ENCODE data around the gene LONRF3. TPM values are rescaled to one million over a fixed set of nuclear protein-coding genes. Genes with fewer than 3 reads are reported as not detected.

Gene LONRF3
- polyA plus RNA-seq, 3 donors: 1.2 to 4.9 (median 1.6) TPM

- H3K4me3 ChIP-seq (replicated peaks in 1 of 3; ENCODE audit: low read depth in 2 of 3, low read length in 3 of 3): no peak overlapping the region
- H3K79me2 ChIP-seq (ENCODE audit: insufficient read depth, low read length): no peaks in the 10 kb centered on the region
- H4K20me1 ChIP-seq (ENCODE audit: insufficient read depth, low read length): no peaks in the 10 kb centered on the region
- H3K36me3 Mint-ChIP-seq: no peaks in the 10 kb centered on the region
- no peak overlapping the region for H3K4me2 ChIP-seq (replicated peaks; ENCODE audit: extremely low read depth, low read length, poor library complexity, severe bottlenecking)
- intact Hi-C loops (cut with micrococcal nuclease): no loop called here
- no peak overlapping the region for H2AFZ ChIP-seq (ENCODE audit: insufficient read depth, low read depth, low read length, poor library complexity, severe bottlenecking)
- H3K4me1 Mint-ChIP-seq: peaks cover 3% of the 10 kb centered on the region
- no peaks in the 10 kb centered on the region for H3K9me3 ChIP-seq (replicated peaks in 1 of 2; ENCODE audit: control insufficient read depth in 1 of 2, insufficient read depth in 1 of 2, low read length in 2 of 2)
- H3K27ac ChIP-seq (ENCODE audit: low read depth in 1 of 2, low read length in 2 of 2): no peak overlapping the region
- H3K27me3 ChIP-seq (ENCODE audit: control insufficient read depth in 2 of 2, insufficient read depth in 2 of 2, low read length in 2 of 2): no peaks in the 10 kb centered on the region
- H3K4me1 ChIP-seq (ENCODE audit: control insufficient read depth in 1 of 2, insufficient read depth in 2 of 2, low read length in 2 of 2): no peaks in the 10 kb centered on the region
- peaks cover 0 to 1% (median 0%) of the 10 kb centered on the region in 7 donors for H3K9me3 Mint-ChIP-seq
- peaks cover 0 to 11% (median 0%) of the 10 kb centered on the region in 3 donors for H3K27me3 Mint-ChIP-seq (ENCODE audit: low read depth in 3 of 3)
- H3K4me3 Mint-ChIP-seq: no peak overlapping the region
- TF ChIP-seq, protein P1, sequence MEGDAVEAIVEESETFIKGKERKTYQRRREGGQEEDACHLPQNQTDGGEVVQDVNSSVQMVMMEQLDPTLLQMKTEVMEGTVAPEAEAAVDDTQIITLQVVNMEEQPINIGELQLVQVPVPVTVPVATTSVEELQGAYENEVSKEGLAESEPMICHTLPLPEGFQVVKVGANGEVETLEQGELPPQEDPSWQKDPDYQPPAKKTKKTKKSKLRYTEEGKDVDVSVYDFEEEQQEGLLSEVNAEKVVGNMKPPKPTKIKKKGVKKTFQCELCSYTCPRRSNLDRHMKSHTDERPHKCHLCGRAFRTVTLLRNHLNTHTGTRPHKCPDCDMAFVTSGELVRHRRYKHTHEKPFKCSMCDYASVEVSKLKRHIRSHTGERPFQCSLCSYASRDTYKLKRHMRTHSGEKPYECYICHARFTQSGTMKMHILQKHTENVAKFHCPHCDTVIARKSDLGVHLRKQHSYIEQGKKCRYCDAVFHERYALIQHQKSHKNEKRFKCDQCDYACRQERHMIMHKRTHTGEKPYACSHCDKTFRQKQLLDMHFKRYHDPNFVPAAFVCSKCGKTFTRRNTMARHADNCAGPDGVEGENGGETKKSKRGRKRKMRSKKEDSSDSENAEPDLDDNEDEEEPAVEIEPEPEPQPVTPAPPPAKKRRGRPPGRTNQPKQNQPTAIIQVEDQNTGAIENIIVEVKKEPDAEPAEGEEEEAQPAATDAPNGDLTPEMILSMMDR (IDR thresholded peaks at IDR 0.05): no peak
- DNase-seq: no peak
- H3K27ac Mint-ChIP-seq: no peak overlapping the region
- no peaks in the 10 kb centered on the region for H3K36me3 ChIP-seq (replicated peaks in 1 of 2; ENCODE audit: control insufficient read depth in 1 of 2, insufficient read depth in 2 of 2, low read length in 2 of 2)
- H3K9ac ChIP-seq (ENCODE audit: insufficient read depth, low read length, poor library complexity, severe bottlenecking): no peak overlapping the region
- WGBS (ENCODE audit: insufficient coverage): no CpG with 5 or more reads among the region's 1 CpG
These were observed 26.1 kb upstream of the LONRF3 start for GRCh38 chrX:118948270-118948669.

DNA sequence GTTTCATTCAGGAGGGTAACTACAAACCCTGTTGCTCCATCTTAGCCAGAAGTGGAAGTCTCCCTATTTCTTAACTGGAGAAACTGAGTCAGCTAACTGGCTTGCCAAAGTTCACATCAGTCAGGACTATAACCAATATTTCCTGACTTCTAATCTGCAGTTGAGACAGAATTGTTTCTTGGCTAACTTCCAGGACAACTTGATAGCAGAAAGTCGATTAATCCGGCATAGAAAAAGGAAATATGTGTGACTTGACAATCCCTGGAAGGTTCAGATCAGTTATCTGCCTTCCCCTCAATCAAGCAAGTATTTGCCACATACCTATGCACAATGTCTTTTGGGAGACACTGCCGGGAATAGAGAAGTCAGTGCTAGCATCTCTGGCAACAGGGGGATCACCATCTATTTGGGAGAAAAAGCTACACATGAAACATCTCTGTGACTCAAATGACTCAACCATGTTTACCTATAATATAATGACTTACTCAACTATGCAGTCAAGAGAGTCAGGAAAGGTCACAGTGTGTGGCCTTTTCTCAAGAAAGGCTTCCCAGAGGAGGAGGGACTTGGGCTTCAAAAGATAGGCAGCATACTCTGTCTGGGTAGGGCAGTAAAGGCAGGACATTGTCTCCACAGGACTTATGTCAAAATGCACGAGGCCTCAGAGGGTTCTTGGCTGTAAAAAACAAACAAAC lies 12.4 kb upstream of the LONRF3 start:
- intact Hi-C loops (cut with micrococcal nuclease): no loop called here
- H3K27me3 Mint-ChIP-seq (ENCODE audit: low read depth in 3 of 3): peaks cover 0 to 13% (median 6%) of the 10 kb centered on the region in 3 donors
- H3K4me1 Mint-ChIP-seq: no peaks in the 10 kb centered on the region
- no peaks in the 10 kb centered on the region for H3K36me3 Mint-ChIP-seq
- Histone ChIP-seq H3K4me2 (replicated peaks; ENCODE audit: extremely low read depth, low read length, poor library complexity, severe bottlenecking) (no peak overlapping the region), H3K4me3 (replicated peaks in 1 of 3; ENCODE audit: low read depth in 2 of 3, low read length in 3 of 3) (no peak overlapping the region), H4K20me1 (ENCODE audit: insufficient read depth, low read length) (no peaks in the 10 kb centered on the region), H3K27me3 (ENCODE audit: control insufficient read depth in 2 of 2, insufficient read depth in 2 of 2, low read length in 2 of 2) (no peaks in the 10 kb centered on the region), H3K9me3 (replicated peaks in 1 of 2; ENCODE audit: control insufficient read depth in 1 of 2, insufficient read depth in 1 of 2, low read length in 2 of 2) (peaks cover 0 to under 1% of the 10 kb centered on the region in 2 donors), H3K4me1 (ENCODE audit: control insufficient read depth in 1 of 2, insufficient read depth in 2 of 2, low read length in 2 of 2) (no peaks in the 10 kb centered on the region), H3K36me3 (replicated peaks in 1 of 2; ENCODE audit: control insufficient read depth in 1 of 2, insufficient read depth in 2 of 2, low read length in 2 of 2) (no peaks in the 10 kb centered on the region), H3K9ac (ENCODE audit: insufficient read depth, low read length, poor library complexity, severe bottlenecking) (no peak overlapping the region), H3K27ac (ENCODE audit: low read depth in 1 of 2, low read length in 2 of 2) (no peak overlapping the region), H3K79me2 (ENCODE audit: insufficient read depth, low read length) (no peaks in the 10 kb centered on the region), H2AFZ (ENCODE audit: insufficient read depth, low read depth, low read length, poor library complexity, severe bottlenecking) (no peak overlapping the region)
- TF ChIP-seq, protein P1 (IDR thresholded peaks at IDR 0.05): no peak
- DNase-seq: no peak
- no peak overlapping the region for H3K4me3 Mint-ChIP-seq
- peak overlapping the region in 1 of 7 donors; percentile 10 for H3K27ac Mint-ChIP-seq
- no CpG with 5 or more reads among the region's 4 CpGs for WGBS (ENCODE audit: insufficient coverage)
- H3K9me3 Mint-ChIP-seq: peaks cover 0 to 3% (median 2%) of the 10 kb centered on the region in 7 donors
